ENCODE measurements around the gene NOP58. TPM values are rescaled to one million over a fixed set of nuclear protein-coding genes. Genes with fewer than 3 reads are reported as not detected.
"Not testable (repeated sequence)": the region's sequence is repeated elsewhere in the genome, so short reads cannot be mapped to it uniquely, and the experiment has no call there.

NOP58 gene, protein sequence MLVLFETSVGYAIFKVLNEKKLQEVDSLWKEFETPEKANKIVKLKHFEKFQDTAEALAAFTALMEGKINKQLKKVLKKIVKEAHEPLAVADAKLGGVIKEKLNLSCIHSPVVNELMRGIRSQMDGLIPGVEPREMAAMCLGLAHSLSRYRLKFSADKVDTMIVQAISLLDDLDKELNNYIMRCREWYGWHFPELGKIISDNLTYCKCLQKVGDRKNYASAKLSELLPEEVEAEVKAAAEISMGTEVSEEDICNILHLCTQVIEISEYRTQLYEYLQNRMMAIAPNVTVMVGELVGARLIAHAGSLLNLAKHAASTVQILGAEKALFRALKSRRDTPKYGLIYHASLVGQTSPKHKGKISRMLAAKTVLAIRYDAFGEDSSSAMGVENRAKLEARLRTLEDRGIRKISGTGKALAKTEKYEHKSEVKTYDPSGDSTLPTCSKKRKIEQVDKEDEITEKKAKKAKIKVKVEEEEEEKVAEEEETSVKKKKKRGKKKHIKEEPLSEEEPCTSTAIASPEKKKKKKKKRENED
- 111 and 186 TPM in 2 replicates for total RNA-seq (2014; rRNA removed; shearing (Covaris generic))

- peak; percentile 94 for DNase-seq (ENCODE audit: low spot score)
Observed at GRCh38 chr2:202265467-202266277, at the start of gene NOP58. Gene NOP58, plus strand, starts transcription at chr2:202265763. Its CDS starts 179 bp downstream, at chr2:202265942.

DNA sequence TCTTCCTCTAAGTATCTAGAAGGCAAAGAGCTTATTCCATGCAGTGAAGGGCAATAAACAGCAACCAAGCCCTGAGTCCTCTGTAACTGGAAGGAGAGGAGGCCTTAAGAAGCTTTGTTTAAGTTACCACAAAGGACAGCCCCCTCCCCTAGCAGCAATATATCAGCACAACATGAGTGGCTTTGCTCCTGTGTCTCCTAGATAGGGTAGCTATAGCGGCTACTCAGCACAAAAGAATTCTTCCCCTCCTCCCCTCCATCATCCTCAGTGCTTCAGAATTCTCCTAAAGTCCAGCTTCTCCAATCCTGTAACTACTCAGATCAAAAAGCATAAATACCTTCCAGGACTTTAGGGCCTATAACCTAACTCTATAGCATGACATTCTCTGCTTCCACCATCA lies 43.7 kb upstream of the NOP58 start:
- peak; percentile 21 for DNase-seq (ENCODE audit: low spot score)

DNA sequence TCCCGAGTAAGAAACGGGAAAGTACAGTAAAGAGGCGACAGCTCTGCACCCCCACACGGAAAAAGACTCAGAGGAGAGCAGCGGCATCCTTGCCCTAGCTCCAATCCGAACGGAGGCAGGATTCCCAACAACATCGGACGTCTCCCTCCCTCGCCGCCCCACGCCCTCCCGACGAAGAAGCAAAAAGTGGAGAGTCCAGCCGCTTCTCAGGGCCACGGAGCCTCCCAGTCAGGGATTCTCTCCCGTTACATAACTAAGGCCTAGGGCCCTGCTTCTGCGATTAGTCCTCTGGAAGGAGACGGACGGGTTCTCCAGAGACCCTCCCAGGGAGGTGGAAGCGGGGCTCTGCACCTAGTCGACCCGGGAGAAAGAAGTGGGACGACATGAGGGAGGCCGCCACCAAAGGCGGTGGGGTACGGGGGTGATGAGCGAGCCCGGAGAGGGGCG lies 27.8 kb upstream of the NOP58 start:
- DNase-seq (ENCODE audit: low spot score): peak; percentile 59

DNA sequence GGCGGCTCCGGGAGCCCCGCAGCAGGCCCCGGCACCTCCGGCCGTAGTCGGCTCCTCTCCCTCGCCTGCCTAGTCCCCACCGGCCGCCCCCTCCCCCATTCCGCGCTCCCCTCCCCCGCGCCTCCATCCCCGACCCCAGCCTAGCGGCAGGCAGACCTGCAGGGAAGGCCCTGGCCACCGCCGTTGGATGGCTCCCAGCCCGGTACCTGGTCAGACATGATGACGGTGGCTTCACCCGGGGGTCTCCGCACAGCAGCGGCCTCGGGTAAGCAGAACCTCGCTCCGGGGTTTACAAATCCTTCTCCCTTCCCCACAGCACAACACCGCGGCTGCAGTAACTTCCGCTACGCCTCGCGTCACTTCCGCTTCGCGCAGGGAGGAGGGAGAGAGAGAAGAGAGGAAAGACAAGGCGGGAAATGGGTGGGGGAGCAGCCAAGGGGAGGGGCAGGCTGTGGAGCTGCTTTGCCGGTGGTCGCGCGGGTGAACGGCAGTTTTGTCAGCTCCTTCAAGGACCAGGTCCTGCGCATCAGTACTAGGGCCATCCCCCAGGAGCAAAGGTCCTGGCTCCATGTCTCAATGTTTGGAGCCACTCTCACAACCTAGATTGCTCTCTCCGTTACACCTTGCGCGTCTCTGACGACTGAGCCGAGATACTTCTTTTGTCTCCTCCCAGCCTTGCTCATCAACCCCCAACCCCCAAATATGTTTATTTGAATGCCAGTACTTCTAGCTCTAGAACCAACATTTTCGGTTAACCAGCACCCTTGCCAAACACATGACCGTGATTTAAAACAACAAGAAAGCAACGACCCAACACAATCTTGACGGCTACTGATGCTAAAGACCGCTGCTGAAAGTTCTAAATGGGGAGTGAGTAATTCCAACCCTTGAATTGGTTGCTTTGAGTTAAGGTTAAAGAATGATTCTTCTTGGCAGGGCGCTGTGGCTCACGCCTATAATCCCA lies 27.0 kb upstream of the NOP58 start, which contains the start of gene SUMO1:
SUMO1 (minus strand) TSS at position 364 of the 964 bp plus-strand sequence; CDS start at position 218, 146 bp downstream.
- DNase-seq (ENCODE audit: low spot score): peak; percentile 89

DNA sequence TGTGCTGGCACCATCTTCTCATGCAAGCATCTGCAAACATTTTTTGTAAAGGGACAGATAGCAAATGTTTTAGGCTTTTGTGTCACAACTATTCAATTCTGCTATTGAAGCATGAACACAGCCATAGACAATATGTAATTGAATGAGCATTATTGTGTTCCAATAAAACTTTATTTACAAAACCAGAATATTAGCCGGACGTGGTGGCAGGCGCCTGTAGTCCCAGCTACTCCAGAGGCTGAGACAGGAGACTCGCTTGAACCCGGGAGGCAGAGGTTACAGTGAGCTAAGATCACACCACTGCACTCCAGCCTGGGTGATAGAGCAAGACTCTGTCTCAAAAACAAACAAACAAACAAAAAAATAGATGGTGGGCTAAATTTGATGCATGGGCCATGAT lies 17.9 kb upstream of the NOP58 start:
- DNase-seq (ENCODE audit: low spot score): not testable (repeated sequence)

- peak; percentile 66 for DNase-seq (ENCODE audit: low spot score)
Observed at GRCh38 chr2:202249521-202250253, 15.9 kb upstream of the NOP58 start.

DNA sequence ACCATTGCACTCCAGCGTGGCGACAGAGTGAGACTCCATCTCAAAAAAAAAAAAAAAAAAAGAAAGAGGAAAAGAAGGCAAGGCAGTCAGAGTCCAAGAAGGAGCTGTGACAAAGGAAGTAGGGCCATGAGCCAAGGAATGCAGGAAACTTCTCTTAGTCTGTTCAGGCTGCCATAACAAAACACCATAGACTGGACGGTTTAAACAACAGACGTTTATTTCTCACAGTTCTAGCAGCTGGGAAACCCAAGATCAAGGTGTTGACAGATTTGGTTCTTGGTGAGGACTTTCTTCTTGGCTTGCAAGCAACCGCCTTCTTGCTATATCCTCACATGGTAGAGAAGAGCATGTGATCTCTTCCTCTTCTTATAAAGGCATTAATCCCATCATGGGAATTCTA lies 14.1 kb upstream of the NOP58 start:
- no peak for DNase-seq (ENCODE audit: low spot score)

DNA sequence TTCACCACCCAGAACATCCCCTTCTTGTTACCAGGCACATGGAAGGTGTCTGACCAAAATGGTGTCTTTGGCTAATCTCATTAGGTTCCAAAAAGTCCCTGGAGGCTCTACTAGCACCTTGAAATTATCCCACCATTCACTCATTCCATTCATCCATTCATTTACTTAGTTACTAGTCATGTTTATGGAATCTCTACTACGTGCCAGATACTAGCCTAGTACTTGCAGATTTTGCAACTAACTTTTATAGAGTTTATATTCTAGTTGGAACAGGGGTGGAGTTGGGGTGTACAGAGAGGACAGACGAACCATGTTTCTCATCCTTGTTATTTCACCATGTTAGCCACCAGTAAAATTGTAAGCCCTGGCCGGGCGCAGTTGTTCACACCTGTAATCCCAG lies 4.0 kb upstream of the NOP58 start:
- no peak for DNase-seq (ENCODE audit: low spot score)

- no peak for DNase-seq (ENCODE audit: low spot score)
Observed at GRCh38 chr2:202267495-202267894, 1.9 kb downstream of the NOP58 start.

- DNase-seq (ENCODE audit: low spot score): no peak
Observed at GRCh38 chr2:202269585-202269984, 4.0 kb downstream of the NOP58 start.

DNA sequence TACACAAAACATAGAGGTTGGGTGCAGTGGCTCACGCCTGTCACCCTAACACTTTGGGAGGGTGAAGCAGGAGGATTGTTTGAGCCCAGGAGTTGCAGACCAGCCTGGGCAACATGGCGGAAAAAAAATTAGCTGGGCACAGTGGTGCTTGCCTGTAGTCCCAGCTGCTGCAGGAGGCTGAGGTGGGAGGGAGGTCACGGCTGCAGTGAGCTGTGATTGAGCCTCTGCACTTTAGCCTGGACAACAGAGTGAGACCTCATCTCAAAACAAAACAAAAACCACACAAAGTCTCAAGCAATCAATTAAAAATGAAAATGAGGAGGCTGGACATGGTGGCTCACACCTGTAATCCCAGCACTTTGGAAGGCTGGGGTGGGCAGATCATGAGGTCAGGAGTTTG lies 4.9 kb downstream of the NOP58 start:
- no peak for DNase-seq (ENCODE audit: low spot score)

DNA sequence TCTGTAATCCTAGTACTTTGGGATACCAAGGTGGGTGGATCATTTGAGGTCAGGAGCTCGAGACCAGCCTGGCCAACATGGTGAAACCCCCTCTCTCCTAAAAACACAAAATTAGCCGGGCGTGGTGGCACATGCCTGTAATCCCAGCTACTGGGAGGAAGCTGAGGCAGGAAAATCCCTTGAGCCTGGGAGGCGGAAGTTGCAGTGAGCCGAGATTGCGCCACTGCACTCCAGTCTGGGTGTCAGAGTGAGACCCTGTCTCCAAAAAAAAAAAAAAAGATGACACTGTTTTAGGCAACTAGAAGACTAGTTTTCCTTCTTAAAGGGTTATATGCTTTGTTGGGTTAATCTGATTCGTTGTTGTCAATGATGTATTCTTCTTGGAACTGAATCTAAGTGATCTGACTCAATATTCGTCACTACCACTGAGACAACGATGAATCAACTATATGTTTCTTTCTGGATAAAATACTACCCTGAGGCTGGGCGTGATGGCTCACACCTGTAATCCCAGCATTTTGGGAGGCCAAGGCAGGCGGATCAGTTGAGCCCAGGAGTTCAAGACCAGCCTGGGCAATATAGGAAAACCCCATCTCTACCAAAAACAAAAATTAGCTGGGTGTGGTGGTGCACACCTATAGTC lies 10.6 kb downstream of the NOP58 start:
- peak; percentile 77 for DNase-seq (ENCODE audit: low spot score)

DNA sequence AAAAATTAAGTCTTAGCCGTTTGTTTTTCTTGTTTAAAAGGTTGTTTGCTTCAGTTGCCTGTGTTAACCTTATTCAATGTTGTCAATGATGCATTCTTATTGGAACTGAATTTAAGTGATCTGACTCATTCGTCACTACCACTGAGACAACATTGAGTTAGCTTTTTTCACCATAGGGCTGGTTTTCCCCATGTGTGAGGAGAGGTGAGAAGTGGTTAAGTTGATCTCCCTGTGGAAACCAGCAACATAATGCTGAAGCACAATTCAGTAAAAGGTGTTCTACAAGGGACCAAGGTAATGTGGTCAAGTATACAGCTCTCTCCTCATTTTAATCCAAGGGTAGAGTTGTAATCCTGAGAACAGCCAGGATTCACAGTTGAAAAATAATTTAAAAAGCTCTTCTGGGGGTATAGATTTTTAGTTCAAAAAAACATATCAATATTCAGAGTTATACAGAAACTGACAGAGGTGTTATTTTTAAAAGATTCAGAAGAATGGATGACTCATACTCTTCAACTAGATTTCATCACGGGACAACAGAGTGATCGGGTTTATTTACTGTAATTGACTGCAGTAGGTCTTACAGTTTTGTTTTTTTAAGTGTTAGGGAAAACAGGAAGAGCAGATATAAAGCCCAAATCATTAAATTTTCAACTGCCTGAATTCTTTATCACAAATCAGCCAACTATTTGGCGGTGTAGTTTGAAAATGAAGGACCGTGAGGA lies 12.6 kb downstream of the NOP58 start:
- peak; percentile 69 for DNase-seq (ENCODE audit: low spot score)

DNA sequence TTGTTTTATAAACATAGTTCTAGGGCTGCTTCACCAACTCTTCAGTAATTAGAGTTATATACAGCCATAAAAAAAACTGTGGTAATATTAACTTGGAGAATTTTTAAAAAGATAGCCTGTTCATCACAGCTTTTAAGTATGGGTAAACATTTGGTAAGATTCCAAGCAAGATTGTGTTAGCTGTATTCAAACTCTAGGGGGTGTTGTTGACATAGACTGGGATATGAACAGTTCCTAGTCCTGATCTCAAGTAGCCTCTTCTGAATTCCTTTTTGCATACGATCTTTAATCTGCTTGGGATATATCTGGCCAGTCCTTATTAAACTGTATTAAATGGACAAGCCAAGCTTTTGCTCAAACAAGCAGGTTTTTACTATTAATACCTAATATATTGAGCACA lies 13.4 kb downstream of the NOP58 start:
- peak; percentile 76 for DNase-seq (ENCODE audit: low spot score)

- DNase-seq (ENCODE audit: low spot score): no peak
Observed at GRCh38 chr2:202286595-202286994, 21.0 kb downstream of the NOP58 start.

GRCh38 chr2:202289394-202290204 lies 24.0 kb downstream of the NOP58 start:
- DNase-seq (ENCODE audit: low spot score): no peak

DNA sequence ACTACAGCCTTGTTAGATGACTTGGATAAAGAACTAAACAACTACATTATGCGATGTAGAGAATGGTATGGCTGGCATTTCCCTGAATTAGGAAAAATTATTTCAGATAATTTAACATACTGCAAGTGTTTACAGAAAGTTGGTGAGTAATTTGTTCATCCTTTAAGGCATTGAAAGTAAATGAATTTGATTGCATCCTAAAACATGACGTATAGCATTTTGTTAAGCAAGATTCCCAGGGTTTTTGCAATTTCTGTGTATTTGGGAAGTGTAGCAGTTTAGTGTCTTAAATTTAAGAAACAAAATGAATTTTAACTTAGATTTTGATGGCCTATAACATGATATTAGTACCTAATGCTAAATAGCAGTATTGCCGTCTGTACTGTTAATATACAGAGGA lies 24.8 kb downstream of the NOP58 start:
- no peak for DNase-seq (ENCODE audit: low spot score)

DNA sequence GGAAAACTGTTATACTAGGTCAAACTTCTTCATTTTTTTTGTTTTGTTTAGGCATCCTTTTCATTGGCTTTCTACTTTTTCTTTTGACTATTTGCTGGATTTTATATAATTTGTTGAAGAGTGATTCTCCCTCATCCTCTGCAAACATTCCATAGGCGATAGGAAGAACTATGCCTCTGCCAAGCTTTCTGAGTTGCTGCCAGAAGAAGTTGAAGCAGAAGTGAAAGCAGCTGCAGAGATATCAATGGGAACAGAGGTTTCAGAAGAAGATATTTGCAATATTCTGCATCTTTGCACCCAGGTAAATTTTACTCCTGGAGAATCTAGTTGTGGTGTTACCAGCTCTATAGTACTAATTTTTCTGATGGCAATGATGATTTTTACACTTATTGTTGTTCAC lies 25.4 kb downstream of the NOP58 start:
- DNase-seq (ENCODE audit: low spot score): no peak
